ENCODE data around the gene EXOC6.

EXOC6 gene

DNA sequence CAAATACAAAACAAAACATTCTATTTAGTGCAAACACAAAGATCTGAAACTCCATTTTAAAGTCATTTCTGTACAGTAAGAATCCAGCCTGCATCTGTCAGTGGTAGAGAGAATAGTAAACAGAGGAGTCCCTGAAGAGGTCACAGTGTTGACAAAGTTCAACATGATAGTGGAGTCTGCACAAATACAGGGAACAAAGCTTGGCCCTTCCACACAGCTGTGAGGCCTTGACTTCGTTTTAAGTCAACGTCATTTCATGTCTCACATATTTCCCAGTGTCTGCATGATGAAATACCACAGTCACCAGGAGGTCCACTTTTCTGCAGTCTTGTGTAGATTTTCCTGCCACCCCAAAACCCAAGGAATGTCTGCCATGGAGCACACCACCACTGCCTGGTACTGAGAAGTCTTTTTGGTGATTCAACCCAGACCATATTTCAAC is 258.3 kb downstream of the EXOC6 start:
- no peak for DNase-seq (ENCODE audit: low read depth in 3 of 3, low spot score in 1 of 3)

Measured in stimulated activated CD4-positive, alpha-beta T cell treated with anti-CD3 and anti-CD28 coated beads, TNF-alpha, amount 100 ng/mL, for 1 hour (primary cell).